ENCODE data around the gene BDKRB2.

GRCh38 chr14:96165493-96166436, 38.9 kb upstream of the BDKRB2 start:
- TF ChIP-seq, protein P1, sequence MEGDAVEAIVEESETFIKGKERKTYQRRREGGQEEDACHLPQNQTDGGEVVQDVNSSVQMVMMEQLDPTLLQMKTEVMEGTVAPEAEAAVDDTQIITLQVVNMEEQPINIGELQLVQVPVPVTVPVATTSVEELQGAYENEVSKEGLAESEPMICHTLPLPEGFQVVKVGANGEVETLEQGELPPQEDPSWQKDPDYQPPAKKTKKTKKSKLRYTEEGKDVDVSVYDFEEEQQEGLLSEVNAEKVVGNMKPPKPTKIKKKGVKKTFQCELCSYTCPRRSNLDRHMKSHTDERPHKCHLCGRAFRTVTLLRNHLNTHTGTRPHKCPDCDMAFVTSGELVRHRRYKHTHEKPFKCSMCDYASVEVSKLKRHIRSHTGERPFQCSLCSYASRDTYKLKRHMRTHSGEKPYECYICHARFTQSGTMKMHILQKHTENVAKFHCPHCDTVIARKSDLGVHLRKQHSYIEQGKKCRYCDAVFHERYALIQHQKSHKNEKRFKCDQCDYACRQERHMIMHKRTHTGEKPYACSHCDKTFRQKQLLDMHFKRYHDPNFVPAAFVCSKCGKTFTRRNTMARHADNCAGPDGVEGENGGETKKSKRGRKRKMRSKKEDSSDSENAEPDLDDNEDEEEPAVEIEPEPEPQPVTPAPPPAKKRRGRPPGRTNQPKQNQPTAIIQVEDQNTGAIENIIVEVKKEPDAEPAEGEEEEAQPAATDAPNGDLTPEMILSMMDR (IDR thresholded peaks at IDR 0.05), result no peak
- TF ChIP-seq EZH2 (IDR thresholded peaks at IDR 0.05; ENCODE audit: borderline replicate concordance, insufficient read depth, low read depth, low read length, poor library complexity, severe bottlenecking), result no peak

Data from B cell (primary cell).